ENCODE measurements around the gene POMT2.

Gene POMT2

GRCh38 chr14:77240336-77240915, 80.3 kb downstream of the POMT2 start:
- no peaks in the 10 kb centered on the region for H3K36me3 ChIP-seq (ENCODE audit: control insufficient read depth, insufficient read depth, low read length)
- H3K4ac ChIP-seq (ENCODE audit: low read depth, low read length), result no peak overlapping the region
- WGBS (ENCODE audit: extremely low coverage, insufficient coverage, low lambda C conversion rate), result no CpG with 5 or more reads among the region's 15 CpGs
- no peak overlapping the region for H2AK5ac ChIP-seq (ENCODE audit: low read length)
- H2BK5ac ChIP-seq (ENCODE audit: low read length), result no peak overlapping the region
- no peak overlapping the region for H3K23ac ChIP-seq (ENCODE audit: low read length)
- no peak overlapping the region for H3K4me3 ChIP-seq (ENCODE audit: low read length)
- H3K27ac ChIP-seq (ENCODE audit: low read depth, low read length), result no peak overlapping the region
- H4K8ac ChIP-seq (ENCODE audit: low read depth, low read length), result no peak overlapping the region
- no peaks in the 10 kb centered on the region for H3K79me1 ChIP-seq (ENCODE audit: low read length)
- no peak overlapping the region for H3K9ac ChIP-seq (ENCODE audit: low read length)
- no peak overlapping the region for H3K18ac ChIP-seq (ENCODE audit: low read length)
- no peaks in the 10 kb centered on the region for H3K4me1 ChIP-seq (ENCODE audit: control insufficient read depth, low read depth, low read length)
- DNase-seq, result no peak
- no peak overlapping the region for H4K5ac ChIP-seq (ENCODE audit: low read length)
- H2BK120ac ChIP-seq (ENCODE audit: low read depth, low read length), result no peak overlapping the region
- no peak overlapping the region for H2BK15ac ChIP-seq (replicated peaks; ENCODE audit: low read depth)
- no peaks in the 10 kb centered on the region for H3K79me2 ChIP-seq (ENCODE audit: control insufficient read depth, insufficient read depth, low read length)
- H3K56ac ChIP-seq (ENCODE audit: low read length), result no peak overlapping the region
- H3K27me3 ChIP-seq (ENCODE audit: insufficient read depth, low read length, poor library complexity), result no peaks in the 10 kb centered on the region
- no peak overlapping the region for H3K4me2 ChIP-seq (ENCODE audit: low read length)

DNA sequence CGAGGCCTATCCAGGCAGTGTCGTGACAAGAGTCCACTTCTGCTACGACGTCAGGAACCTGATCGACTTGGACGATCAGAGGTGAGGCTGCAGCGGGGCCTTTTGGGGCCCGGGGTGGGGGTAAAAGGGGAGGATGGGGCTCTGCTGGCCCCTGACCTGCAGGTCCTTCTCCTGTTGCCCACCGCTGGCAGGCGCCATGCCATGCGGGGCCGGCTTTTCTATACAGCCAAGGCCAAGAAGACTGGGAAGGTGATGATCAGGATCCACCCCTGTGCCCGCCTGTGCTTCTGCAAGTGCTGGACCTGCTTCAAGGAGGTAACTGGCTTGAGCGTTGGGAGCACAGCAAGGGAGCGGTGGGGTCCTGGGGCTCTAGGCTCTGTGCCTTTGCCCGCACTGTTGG, 81.3 kb downstream of the POMT2 start:
- no peak overlapping the region for H4K8ac ChIP-seq (ENCODE audit: low read depth, low read length)
- no peaks in the 10 kb centered on the region for H3K36me3 ChIP-seq (ENCODE audit: control insufficient read depth, insufficient read depth, low read length)
- no peaks in the 10 kb centered on the region for H3K79me2 ChIP-seq (ENCODE audit: control insufficient read depth, insufficient read depth, low read length)
- H2BK120ac ChIP-seq (ENCODE audit: low read depth, low read length), result no peak overlapping the region
- H3K27me3 ChIP-seq (ENCODE audit: insufficient read depth, low read length, poor library complexity), result no peaks in the 10 kb centered on the region
- no peak overlapping the region for H3K4ac ChIP-seq (ENCODE audit: low read depth, low read length)
- H2BK5ac ChIP-seq (ENCODE audit: low read length), result no peak overlapping the region
- no peak overlapping the region for H3K4me3 ChIP-seq (ENCODE audit: low read length)
- no peak overlapping the region for H3K4me2 ChIP-seq (ENCODE audit: low read length)
- no peak overlapping the region for H2BK15ac ChIP-seq (replicated peaks; ENCODE audit: low read depth)
- H3K79me1 ChIP-seq (ENCODE audit: low read length), result no peaks in the 10 kb centered on the region
- H3K18ac ChIP-seq (ENCODE audit: low read length), result no peak overlapping the region
- no peak overlapping the region for H3K56ac ChIP-seq (ENCODE audit: low read length)
- DNase-seq, result no peak
- no peaks in the 10 kb centered on the region for H3K4me1 ChIP-seq (ENCODE audit: control insufficient read depth, low read depth, low read length)
- no peak overlapping the region for H3K27ac ChIP-seq (ENCODE audit: low read depth, low read length)
- H4K5ac ChIP-seq (ENCODE audit: low read length), result no peak overlapping the region
- no peak overlapping the region for H3K23ac ChIP-seq (ENCODE audit: low read length)
- H3K9ac ChIP-seq (ENCODE audit: low read length), result no peak overlapping the region
- no peak overlapping the region for H2AK5ac ChIP-seq (ENCODE audit: low read length)
- WGBS (ENCODE audit: extremely low coverage, insufficient coverage, low lambda C conversion rate), result no CpG with 5 or more reads among the region's 16 CpGs

GRCh38 chr14:77238996-77239395, 81.7 kb downstream of the POMT2 start:
- Histone ChIP-seq H3K4me3 (ENCODE audit: low read length) (no peak overlapping the region), H3K4me1 (ENCODE audit: control insufficient read depth, low read depth, low read length) (no peaks in the 10 kb centered on the region), H3K9ac (ENCODE audit: low read length) (no peak overlapping the region), H4K8ac (ENCODE audit: low read depth, low read length) (no peak overlapping the region), H3K23ac (ENCODE audit: low read length) (no peak overlapping the region), H3K18ac (ENCODE audit: low read length) (no peak overlapping the region), H3K56ac (ENCODE audit: low read length) (no peak overlapping the region), H2BK15ac (replicated peaks; ENCODE audit: low read depth) (no peak overlapping the region), H3K27ac (ENCODE audit: low read depth, low read length) (no peak overlapping the region), H3K27me3 (ENCODE audit: insufficient read depth, low read length, poor library complexity) (no peaks in the 10 kb centered on the region), H4K5ac (ENCODE audit: low read length) (no peak overlapping the region), H2AK5ac (ENCODE audit: low read length) (no peak overlapping the region), H3K79me1 (ENCODE audit: low read length) (no peaks in the 10 kb centered on the region), H3K4ac (ENCODE audit: low read depth, low read length) (no peak overlapping the region), H2BK120ac (ENCODE audit: low read depth, low read length) (no peak overlapping the region), H3K79me2 (ENCODE audit: control insufficient read depth, insufficient read depth, low read length) (no peaks in the 10 kb centered on the region), H3K4me2 (ENCODE audit: low read length) (no peak overlapping the region), H2BK5ac (ENCODE audit: low read length) (no peak overlapping the region), H3K36me3 (ENCODE audit: control insufficient read depth, insufficient read depth, low read length) (no peaks in the 10 kb centered on the region)
- WGBS (ENCODE audit: extremely low coverage, insufficient coverage, low lambda C conversion rate), result no CpG with 5 or more reads among the region's 4 CpGs
- no peak for DNase-seq

DNA sequence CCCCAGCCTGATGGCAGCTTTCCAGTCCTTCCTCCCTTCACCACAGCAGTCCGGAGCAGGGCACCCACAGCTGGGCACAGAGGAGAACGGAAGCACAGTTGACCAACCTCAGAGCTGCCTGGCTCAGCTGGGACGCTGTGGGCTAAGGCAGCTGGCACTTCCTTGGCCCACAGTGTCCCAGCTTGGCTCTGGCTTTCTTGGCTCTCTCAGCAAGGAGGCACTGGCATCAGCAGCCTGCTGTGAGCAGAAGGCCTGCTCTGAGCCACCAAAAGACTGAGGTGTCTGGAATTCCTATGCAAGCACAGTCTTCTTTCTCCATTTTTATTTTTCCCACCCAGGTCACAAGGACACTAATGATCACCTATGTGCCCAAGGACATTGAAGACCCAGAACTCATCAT, 82.3 kb downstream of the POMT2 start:
- Histone ChIP-seq H3K4ac (ENCODE audit: low read depth, low read length) (no peak overlapping the region), H3K4me2 (ENCODE audit: low read length) (no peak overlapping the region), H2BK120ac (ENCODE audit: low read depth, low read length) (no peak overlapping the region), H3K79me1 (ENCODE audit: low read length) (no peaks in the 10 kb centered on the region), H3K4me1 (ENCODE audit: control insufficient read depth, low read depth, low read length) (no peaks in the 10 kb centered on the region), H2BK15ac (replicated peaks; ENCODE audit: low read depth) (no peak overlapping the region), H4K5ac (ENCODE audit: low read length) (no peak overlapping the region), H3K79me2 (ENCODE audit: control insufficient read depth, insufficient read depth, low read length) (no peaks in the 10 kb centered on the region), H2AK5ac (ENCODE audit: low read length) (no peak overlapping the region), H2BK5ac (ENCODE audit: low read length) (no peak overlapping the region), H4K8ac (ENCODE audit: low read depth, low read length) (no peak overlapping the region), H3K4me3 (ENCODE audit: low read length) (no peak overlapping the region), H3K36me3 (ENCODE audit: control insufficient read depth, insufficient read depth, low read length) (no peaks in the 10 kb centered on the region), H3K27me3 (ENCODE audit: insufficient read depth, low read length, poor library complexity) (no peaks in the 10 kb centered on the region), H3K9ac (ENCODE audit: low read length) (no peak overlapping the region), H3K23ac (ENCODE audit: low read length) (no peak overlapping the region), H3K56ac (ENCODE audit: low read length) (no peak overlapping the region), H3K27ac (ENCODE audit: low read depth, low read length) (no peak overlapping the region), H3K18ac (ENCODE audit: low read length) (no peak overlapping the region)
- no CpG with 5 or more reads among the region's 3 CpGs for WGBS (ENCODE audit: extremely low coverage, insufficient coverage, low lambda C conversion rate)
- DNase-seq, result no peak

DNA sequence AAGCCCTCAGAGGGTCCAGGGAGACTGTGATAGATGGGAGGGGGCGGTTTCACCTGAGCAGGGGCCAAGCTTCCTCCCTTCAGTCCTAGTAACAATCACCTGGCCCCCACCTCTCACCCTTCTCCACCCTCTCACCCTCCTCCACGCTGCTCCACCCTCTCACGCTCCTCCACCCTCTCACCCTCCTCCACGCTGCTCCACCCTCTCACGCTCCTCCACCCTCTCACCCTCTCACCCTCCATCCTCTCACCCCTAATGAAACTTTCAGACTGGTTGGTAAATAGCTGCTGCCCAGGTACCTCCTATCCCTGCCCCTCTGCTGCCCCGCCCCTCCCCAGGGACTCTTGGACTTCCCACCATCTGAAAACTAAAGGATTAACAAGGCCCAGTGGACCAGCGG, 83.9 kb downstream of the POMT2 start:
- H3K18ac ChIP-seq (ENCODE audit: low read length), result no peak overlapping the region
- H2BK120ac ChIP-seq (ENCODE audit: low read depth, low read length), result no peak overlapping the region
- H4K5ac ChIP-seq (ENCODE audit: low read length), result no peak overlapping the region
- no peak overlapping the region for H2BK5ac ChIP-seq (ENCODE audit: low read length)
- no peak for DNase-seq
- H3K36me3 ChIP-seq (ENCODE audit: control insufficient read depth, insufficient read depth, low read length), result no peaks in the 10 kb centered on the region
- no peak overlapping the region for H3K9ac ChIP-seq (ENCODE audit: low read length)
- H3K56ac ChIP-seq (ENCODE audit: low read length), result no peak overlapping the region
- H3K4me1 ChIP-seq (ENCODE audit: control insufficient read depth, low read depth, low read length), result no peaks in the 10 kb centered on the region
- no peak overlapping the region for H3K27ac ChIP-seq (ENCODE audit: low read depth, low read length)
- H3K4ac ChIP-seq (ENCODE audit: low read depth, low read length), result no peak overlapping the region
- no peak overlapping the region for H3K4me3 ChIP-seq (ENCODE audit: low read length)
- H3K4me2 ChIP-seq (ENCODE audit: low read length), result no peak overlapping the region
- H3K79me1 ChIP-seq (ENCODE audit: low read length), result no peaks in the 10 kb centered on the region
- H4K8ac ChIP-seq (ENCODE audit: low read depth, low read length), result no peak overlapping the region
- no CpG with 5 or more reads among the region's 7 CpGs for WGBS (ENCODE audit: extremely low coverage, insufficient coverage, low lambda C conversion rate)
- no peaks in the 10 kb centered on the region for H3K27me3 ChIP-seq (ENCODE audit: insufficient read depth, low read length, poor library complexity)
- no peaks in the 10 kb centered on the region for H3K79me2 ChIP-seq (ENCODE audit: control insufficient read depth, insufficient read depth, low read length)
- H2BK15ac ChIP-seq (replicated peaks; ENCODE audit: low read depth), result no peak overlapping the region
- H2AK5ac ChIP-seq (ENCODE audit: low read length), result no peak overlapping the region
- no peak overlapping the region for H3K23ac ChIP-seq (ENCODE audit: low read length)

GRCh38 chr14:77231721-77232120, 89.0 kb downstream of the POMT2 start:
- H3K56ac ChIP-seq (ENCODE audit: low read length), result no peak overlapping the region
- no peak overlapping the region for H4K5ac ChIP-seq (ENCODE audit: low read length)
- no peak overlapping the region for H4K8ac ChIP-seq (ENCODE audit: low read depth, low read length)
- no peak overlapping the region for H3K23ac ChIP-seq (ENCODE audit: low read length)
- no peak overlapping the region for H2BK5ac ChIP-seq (ENCODE audit: low read length)
- H2AK5ac ChIP-seq (ENCODE audit: low read length), result no peak overlapping the region
- no peak overlapping the region for H3K9ac ChIP-seq (ENCODE audit: low read length)
- no peak overlapping the region for H2BK120ac ChIP-seq (ENCODE audit: low read depth, low read length)
- H2BK15ac ChIP-seq (replicated peaks; ENCODE audit: low read depth), result no peak overlapping the region
- H3K4me2 ChIP-seq (ENCODE audit: low read length), result no peak overlapping the region
- no CpG with 5 or more reads among the region's 3 CpGs for WGBS (ENCODE audit: extremely low coverage, insufficient coverage, low lambda C conversion rate)
- H3K4me1 ChIP-seq (ENCODE audit: control insufficient read depth, low read depth, low read length), result no peaks in the 10 kb centered on the region
- H3K18ac ChIP-seq (ENCODE audit: low read length), result no peak overlapping the region
- H3K27ac ChIP-seq (ENCODE audit: low read depth, low read length), result no peak overlapping the region
- no peaks in the 10 kb centered on the region for H3K79me2 ChIP-seq (ENCODE audit: control insufficient read depth, insufficient read depth, low read length)
- DNase-seq, result no peak
- no peaks in the 10 kb centered on the region for H3K27me3 ChIP-seq (ENCODE audit: insufficient read depth, low read length, poor library complexity)
- no peaks in the 10 kb centered on the region for H3K79me1 ChIP-seq (ENCODE audit: low read length)
- H3K36me3 ChIP-seq (ENCODE audit: control insufficient read depth, insufficient read depth, low read length), result no peaks in the 10 kb centered on the region
- no peak overlapping the region for H3K4ac ChIP-seq (ENCODE audit: low read depth, low read length)
- H3K4me3 ChIP-seq (ENCODE audit: low read length), result no peak overlapping the region
